Motor neuron (in vitro differentiated cells): ENCODE data around the gene ABT1. TPM values are rescaled to one million over a fixed set of nuclear protein-coding genes. Genes with fewer than 3 reads are reported as not detected.
A peak's percentile ranks its signal among the peaks of the same experiment; 100 is the strongest.

Experiments
- ATAC-seq, 8 experiments: fragments of 200-7000 bp; cut with Tn5 transposase; replicated peaks in 6 of 8; 2 replicates each; pipeline ENCODE4 v1.8.0; 2021; ENCODE audit warnings: mild to moderate bottlenecking in 8 of 8, moderate library complexity in 8 of 8
- H3K27ac ChIP-seq, 2 donors: fragments of 250-450 bp; sonication (Bioruptor Pico); 2 replicates each; pipeline ENCODE4 v1.9.0; 2021; ENCODE audit warnings: antibody characterized with exemption in 2 of 2, mild to moderate bottlenecking in 2 of 2, moderate library complexity in 1 of 2
- H3K4me1 ChIP-seq, 2 donors: fragments of 250-450 bp; sonication (Bioruptor Pico); replicated peaks in 1 of 2; 2 replicates each; pipeline ENCODE4 v1.6.1; 2021; ENCODE audit warnings: antibody characterized with exemption in 2 of 2, mild to moderate bottlenecking in 2 of 2, moderate library complexity in 1 of 2
- H3K4me3 ChIP-seq, 5 donors: fragments of 250-450 bp; sonication (Bioruptor Pico); 2 replicates each; pipeline ENCODE4 v1.9.0; 2021; ENCODE audit warnings: antibody characterized with exemption in 5 of 5, mild to moderate bottlenecking in 5 of 5, moderate library complexity in 4 of 5
- WGBS, 10 experiments: fragments of 450-650 bp; shearing (Covaris generic); methylation state at CpG; one replicate each; pipeline ENCODE4 v1.0.0; 2022; 5-methylcytosine and 5-hydroxymethylcytosine counted together
- in situ Hi-C, 9 experiments: fragments of 400-800 bp; cut with MboI; loops; one replicate each; pipeline ENCODE4 v1.15.0; 2021; ENCODE audit warnings: low sequenced_read_pairs in 9 of 9, low pct_unique_long_range_greater_than_20kb in 2 of 9; ENCODE audit not compliant: unreplicated experiment in 9 of 9
- total RNA-seq, 8 experiments: library from RNA; unstranded; fragments of 300-600 nt; gene quantifications; 2 replicates each; pipeline versions ENCODE4 v1.2.3 to v1.2.4, GENCODE V29; 2022

The ABT1 gene
- total RNA-seq, 8 experiments from 2014 or later: 11.7 to 23.1 (median 16.5) TPM

GRCh38 chr6:26597821-26598220 is 1.1 kb downstream of the ABT1 start:
- H3K27ac ChIP-seq: no peak overlapping the region
- peak overlapping the region; percentile 65 to 90 (median 72) for H3K4me3 ChIP-seq
- no peak for ATAC-seq
- 20 to 88% (median 55%) methylated on average over 1 to 14 of the region's 21 CpGs; no CpG with 5 or more reads in 5 of the 10 experiments for WGBS, 10 experiments
- in situ Hi-C loops: loop anchor here in 1 of 9 experiments (25.0 kb wide), 1 partner anchor 261 kb away; no protein-coding TSS in a partner anchor
- H3K4me1 ChIP-seq: peaks cover 0 to 4% of the 10 kb centered on the region in 2 donors

GRCh38 chr6:26598267-26598666 is 1.5 kb downstream of the ABT1 start:
- in situ Hi-C loops: loop anchor here in 1 of 9 experiments (25.0 kb wide), 1 partner anchor 261 kb away; no protein-coding TSS in a partner anchor
- no peak for ATAC-seq
- 90 to 100% (median 93%) methylated on average over 4 to 12 of the region's 22 CpGs; no CpG with 5 or more reads in 4 of the 10 experiments for WGBS, 10 experiments
- Histone ChIP-seq H3K4me1 (peaks cover 0 to 4% of the 10 kb centered on the region in 2 donors), H3K4me3 (no peak overlapping the region), H3K27ac (no peak overlapping the region)

DNA sequence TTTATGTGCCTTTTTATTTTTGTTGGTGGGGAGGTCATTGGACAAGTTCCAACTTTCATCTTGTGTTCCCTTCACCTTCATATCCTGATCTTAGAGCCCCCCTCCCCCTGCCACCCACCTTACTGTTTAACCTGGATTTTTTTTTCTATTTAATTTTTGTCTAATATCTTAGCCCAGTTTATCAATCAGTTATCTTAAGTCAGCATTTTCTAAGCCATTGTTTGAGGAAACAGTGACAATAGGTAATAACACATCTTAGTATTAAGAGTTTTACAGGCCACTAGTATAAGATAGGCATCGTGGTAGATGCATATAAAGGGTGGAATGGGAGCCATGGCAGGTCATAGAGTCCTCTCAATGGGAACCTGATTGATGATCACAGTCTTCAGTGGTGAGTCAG is 2.4 kb downstream of the ABT1 start:
- Histone ChIP-seq H3K4me3 (no peak overlapping the region), H3K27ac (no peak overlapping the region), H3K4me1 (peaks cover 0 to 4% of the 10 kb centered on the region in 2 donors)
- no peak for ATAC-seq
- in situ Hi-C loops: loop anchor here in 1 of 9 experiments (25.0 kb wide), 1 partner anchor 262 kb away; no protein-coding TSS in a partner anchor
- 0 to 88% (median 70%) methylated on average over 1 of the region's 1 CpG; no CpG with 5 or more reads in 4 of the 10 experiments for WGBS, 10 experiments

- 67 to 100% (median 100%) methylated on average over 1 of the region's 1 CpG; no CpG with 5 or more reads in 2 of the 10 experiments for WGBS, 10 experiments
- no peak for ATAC-seq
- Histone ChIP-seq H3K27ac (no peak overlapping the region), H3K4me1 (peaks cover 0 to 4% of the 10 kb centered on the region in 2 donors), H3K4me3 (no peak overlapping the region)
- in situ Hi-C loops: loop anchor here in 1 of 9 experiments (25.0 kb wide), 1 partner anchor 262 kb away; no protein-coding TSS in a partner anchor
These were observed 2.8 kb downstream of the ABT1 start for GRCh38 chr6:26599591-26599990.

DNA sequence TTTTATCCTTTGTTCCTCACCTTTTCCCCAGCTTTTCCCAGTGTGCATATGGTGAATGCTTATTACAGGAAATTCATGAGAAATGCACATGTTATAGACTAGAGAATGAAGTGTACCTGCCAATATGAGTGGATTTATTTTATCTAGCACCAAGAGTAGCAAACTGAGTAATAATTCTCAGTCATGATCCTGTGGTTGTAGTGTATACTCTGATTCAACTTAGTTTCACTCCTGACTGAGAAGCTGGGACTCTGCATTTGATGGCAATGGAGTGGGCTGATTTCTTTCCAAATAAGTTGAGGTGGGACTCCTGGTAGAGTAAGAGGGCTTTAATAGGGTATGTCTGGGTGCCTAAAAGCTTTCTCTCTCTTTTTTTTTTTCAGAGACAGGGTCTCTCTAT is 4.0 kb downstream of the ABT1 start:
- in situ Hi-C loops: loop anchor here in 1 of 9 experiments (10.0 kb wide), 1 partner anchor 484 kb away; no protein-coding TSS in a partner anchor
- H3K4me1 ChIP-seq: peaks cover 0 to 4% of the 10 kb centered on the region in 2 donors
- H3K4me3 ChIP-seq: no peak overlapping the region
- no peak overlapping the region for H3K27ac ChIP-seq
- no peak for ATAC-seq

DNA sequence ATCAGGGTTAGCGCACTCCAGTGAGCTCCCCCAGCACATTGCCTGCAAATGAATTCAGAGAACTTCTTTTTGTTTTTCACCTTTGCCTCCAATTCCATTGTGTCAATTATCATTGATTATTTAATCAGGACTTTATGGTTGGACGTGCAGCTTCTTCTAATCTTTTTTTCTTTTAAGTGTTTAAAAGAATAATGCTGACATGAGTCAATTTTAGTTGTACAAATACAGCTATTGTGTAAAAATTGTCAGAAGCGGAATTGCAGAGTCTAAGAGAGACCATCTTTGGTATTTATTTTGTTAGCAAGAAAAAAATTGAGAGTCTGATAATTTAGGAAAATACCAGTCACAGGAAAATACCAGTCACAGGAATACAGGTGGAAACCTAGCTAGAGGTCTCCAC is 5.5 kb downstream of the ABT1 start:
- no peak for ATAC-seq
- no peak overlapping the region for H3K4me3 ChIP-seq
- in situ Hi-C loops: loop anchor here in 1 of 9 experiments (10.0 kb wide), 1 partner anchor 483 kb away; no protein-coding TSS in a partner anchor
- peaks cover 0 to 4% of the 10 kb centered on the region in 2 donors for H3K4me1 ChIP-seq
- 67 to 97% (median 78%) methylated on average over 2 to 3 of the region's 3 CpGs; no CpG with 5 or more reads in 1 of the 10 experiments for WGBS, 10 experiments
- H3K27ac ChIP-seq: no peak overlapping the region

- in situ Hi-C loops: loop anchor here in 1 of 9 experiments (10.0 kb wide), 1 partner anchor 481 kb away; no protein-coding TSS in a partner anchor
- Histone ChIP-seq H3K27ac (no peak overlapping the region), H3K4me1 (no peaks in the 10 kb centered on the region), H3K4me3 (no peak overlapping the region)
- WGBS, 10 experiments: 31 to 80% (median 55%) methylated on average over 1 to 3 of the region's 3 CpGs; no CpG with 5 or more reads in 1 of the 10 experiments
- no peak for ATAC-seq
These were observed 7.3 kb downstream of the ABT1 start for GRCh38 chr6:26604026-26604425.

DNA sequence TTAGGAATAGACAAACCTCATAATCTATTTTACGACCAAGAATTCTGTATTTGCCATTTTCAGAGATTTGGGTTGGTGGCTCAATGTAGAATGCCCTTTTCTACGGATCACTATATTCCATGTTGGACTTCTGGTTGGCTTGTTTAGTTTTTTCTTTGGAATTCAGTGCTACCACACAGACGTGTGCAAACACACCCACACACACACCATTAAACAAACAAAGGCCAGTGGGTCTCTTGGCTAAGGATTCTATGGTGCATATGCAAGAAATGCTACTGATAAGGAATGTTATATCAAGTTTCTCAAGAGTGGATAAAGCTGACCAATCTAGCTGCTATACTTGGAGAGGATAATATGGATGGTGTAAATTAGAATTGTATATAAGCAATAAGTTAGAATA is 8.0 kb downstream of the ABT1 start:
- no peak for ATAC-seq
- Histone ChIP-seq H3K4me3 (no peak overlapping the region), H3K4me1 (no peaks in the 10 kb centered on the region), H3K27ac (no peak overlapping the region)
- WGBS, 10 experiments: 0 to 100% (median 40%) methylated on average over 1 to 3 of the region's 3 CpGs; no CpG with 5 or more reads in 2 of the 10 experiments
- in situ Hi-C loops: loop anchor here in 2 of 9 experiments (5.0 to 10.0 kb wide), 2 partner anchors 478 to 480 kb away; no protein-coding TSS in a partner anchor

- Histone ChIP-seq H3K4me1 (no peaks in the 10 kb centered on the region), H3K4me3 (no peak overlapping the region), H3K27ac (no peak overlapping the region)
- in situ Hi-C loops: loop anchor here in 2 of 9 experiments (5.0 to 10.0 kb wide), 2 partner anchors 475 to 477 kb away; no protein-coding TSS in a partner anchor
- WGBS, 10 experiments: 0 to 64% (median 34%) methylated on average over 3 to 7 of the region's 7 CpGs; no CpG with 5 or more reads in 1 of the 10 experiments
- ATAC-seq: peak; percentile 63 to 98 (median 81)
These were observed 10.9 kb downstream of the ABT1 start for GRCh38 chr6:26607434-26608230.

DNA sequence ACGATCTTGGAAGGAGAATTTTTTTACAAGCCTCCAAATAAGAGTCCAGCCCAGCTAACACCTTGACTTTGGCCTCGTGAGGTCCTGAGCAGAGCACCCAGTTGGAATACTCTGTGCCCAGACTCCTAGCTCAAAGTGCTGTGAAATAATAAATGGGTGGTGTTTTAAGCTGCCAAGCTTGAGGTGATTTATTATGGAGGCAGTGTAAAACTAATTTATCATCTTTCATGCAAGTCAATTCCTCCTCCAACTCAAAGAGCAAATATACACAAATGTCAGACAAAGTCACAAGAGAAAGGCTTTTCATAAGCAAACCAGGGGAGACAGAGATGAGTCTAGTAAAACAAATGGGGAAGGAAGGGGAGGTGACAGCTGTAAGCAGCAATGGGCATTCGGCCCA is 12.7 kb downstream of the ABT1 start:
- 14 to 61% (median 39%) methylated on average over 1 to 3 of the region's 3 CpGs; no CpG with 5 or more reads in 2 of the 10 experiments for WGBS, 10 experiments
- in situ Hi-C loops: loop anchor here in 2 of 9 experiments (5.0 to 10.0 kb wide), 2 partner anchors 473 to 475 kb away; no protein-coding TSS in a partner anchor
- Histone ChIP-seq H3K4me3 (no peak overlapping the region), H3K27ac (no peak overlapping the region), H3K4me1 (no peaks in the 10 kb centered on the region)
- no peak for ATAC-seq

GRCh38 chr6:26611599-26611998 is 14.8 kb downstream of the ABT1 start:
- no peak for ATAC-seq
- no peak overlapping the region for H3K27ac ChIP-seq
- in situ Hi-C loops: no loop called here
- H3K4me1 ChIP-seq: no peaks in the 10 kb centered on the region
- H3K4me3 ChIP-seq: no peak overlapping the region
- WGBS, 10 experiments: 20 to 71% (median 45%) methylated on average over 1 of the region's 1 CpG; no CpG with 5 or more reads in 6 of the 10 experiments

DNA sequence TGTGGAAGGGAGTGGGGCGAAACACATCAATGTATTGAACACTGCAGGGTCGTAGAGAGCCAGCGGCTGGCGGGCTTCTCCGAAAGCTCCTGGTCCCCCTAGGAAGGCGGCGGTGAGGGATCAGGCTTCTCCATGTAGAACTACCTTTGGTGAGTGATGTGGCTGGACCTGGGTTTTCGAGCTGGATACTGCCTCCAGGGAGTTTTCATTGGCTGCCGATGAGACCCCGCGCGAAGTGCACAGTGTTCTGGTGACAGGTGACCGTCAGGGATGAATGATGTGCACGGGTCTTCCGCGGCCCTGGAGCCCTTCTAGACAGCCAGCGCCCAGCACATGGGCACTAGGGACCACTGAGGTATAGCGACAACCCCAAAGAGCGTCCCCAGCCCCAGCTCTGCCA is 16.4 kb downstream of the ABT1 start:
- Histone ChIP-seq H3K4me3 (no peak overlapping the region), H3K4me1 (no peaks in the 10 kb centered on the region), H3K27ac (no peak overlapping the region)
- ATAC-seq: no peak
- in situ Hi-C loops: no loop called here
- WGBS, 10 experiments: 0 to 83% (median 48%) methylated on average over 1 to 10 of the region's 19 CpGs; no CpG with 5 or more reads in 6 of the 10 experiments
